A673 (cell line): ENCODE data around the gene SPATS2L.

Source experiments
- EZH2 ChIP-seq: fragments of 200-600 bp; sonication (generic); IDR thresholded peaks from 2 replicates; pipeline ENCODE4 v1.6.1; 2017; ENCODE audit warnings: borderline replicate concordance, low read depth, mild to moderate bottlenecking, mixed read lengths, antibody characterized with exemption, low read length; ENCODE audit not compliant: poor library complexity, severe bottlenecking
- TF ChIP-seq, protein P1 (sequence below): fragments of 300-800, 200-600 bp; sonication (generic); conservative IDR thresholded peaks from 2 replicates; pipeline ENCODE4 v1.5.1; 2017; ENCODE audit warnings: low read depth, mild to moderate bottlenecking, antibody characterized with exemption, low read length, moderate library complexity, mixed read lengths

DNA sequence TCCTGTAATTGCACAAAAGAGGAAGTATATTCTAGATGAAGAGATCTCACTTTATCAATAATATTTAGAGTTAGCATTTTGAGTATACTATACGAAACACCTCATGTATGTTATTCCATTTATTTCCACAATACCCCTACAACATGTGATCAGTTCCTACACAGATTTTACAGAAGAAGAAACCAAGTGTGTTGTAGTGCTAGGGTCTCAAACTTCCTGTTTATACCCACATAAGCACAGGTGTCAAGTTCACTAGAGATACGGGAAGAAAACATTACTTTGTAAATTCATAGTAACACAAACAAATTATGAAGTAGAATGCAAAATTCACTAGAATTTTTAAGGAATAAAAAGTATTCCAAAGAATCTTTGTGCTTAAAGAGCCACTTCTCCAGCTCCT lies 157.0 kb downstream of the SPATS2L start:
- TF ChIP-seq, protein P1, sequence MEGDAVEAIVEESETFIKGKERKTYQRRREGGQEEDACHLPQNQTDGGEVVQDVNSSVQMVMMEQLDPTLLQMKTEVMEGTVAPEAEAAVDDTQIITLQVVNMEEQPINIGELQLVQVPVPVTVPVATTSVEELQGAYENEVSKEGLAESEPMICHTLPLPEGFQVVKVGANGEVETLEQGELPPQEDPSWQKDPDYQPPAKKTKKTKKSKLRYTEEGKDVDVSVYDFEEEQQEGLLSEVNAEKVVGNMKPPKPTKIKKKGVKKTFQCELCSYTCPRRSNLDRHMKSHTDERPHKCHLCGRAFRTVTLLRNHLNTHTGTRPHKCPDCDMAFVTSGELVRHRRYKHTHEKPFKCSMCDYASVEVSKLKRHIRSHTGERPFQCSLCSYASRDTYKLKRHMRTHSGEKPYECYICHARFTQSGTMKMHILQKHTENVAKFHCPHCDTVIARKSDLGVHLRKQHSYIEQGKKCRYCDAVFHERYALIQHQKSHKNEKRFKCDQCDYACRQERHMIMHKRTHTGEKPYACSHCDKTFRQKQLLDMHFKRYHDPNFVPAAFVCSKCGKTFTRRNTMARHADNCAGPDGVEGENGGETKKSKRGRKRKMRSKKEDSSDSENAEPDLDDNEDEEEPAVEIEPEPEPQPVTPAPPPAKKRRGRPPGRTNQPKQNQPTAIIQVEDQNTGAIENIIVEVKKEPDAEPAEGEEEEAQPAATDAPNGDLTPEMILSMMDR: no peak
- no peak for TF ChIP-seq EZH2
